Activated CD8-positive, alpha-beta memory T cell treated with anti-CD3 and anti-CD28 coated beads for 36 hours (primary cell): ENCODE results near the gene DPRX. TPM values are rescaled to one million over a fixed set of nuclear protein-coding genes. Genes with fewer than 3 reads are reported as not detected.
"Not testable (repeated sequence)": the region's sequence is repeated elsewhere in the genome, so short reads cannot be mapped to it uniquely, and the experiment has no call there.

ENCODE experiments used
- CTCF ChIA-PET: fragments of 350-600 bp; sonication (Branson Sonifier 250); formaldehyde crosslinking; loops from one replicate; lab custom pipeline; 2021; ENCODE audit warnings: antibody characterized with exemption; lab: Charles Lee
- POLR2A ChIA-PET: fragments of 350-600 bp; sonication (Branson Sonifier 250); formaldehyde crosslinking; loops from one replicate; lab custom pipeline; 2021; ENCODE audit warnings: antibody characterized with exemption; lab: Charles Lee
- total RNA-seq, 2 experiments: library from RNA; stranded (reverse); gene quantifications; one replicate each; pipeline ENCODE4 v1.2.3, GENCODE V29; 2021

Gene DPRX
- total RNA-seq, 2 experiments from 2014 or later: not detected

DNA sequence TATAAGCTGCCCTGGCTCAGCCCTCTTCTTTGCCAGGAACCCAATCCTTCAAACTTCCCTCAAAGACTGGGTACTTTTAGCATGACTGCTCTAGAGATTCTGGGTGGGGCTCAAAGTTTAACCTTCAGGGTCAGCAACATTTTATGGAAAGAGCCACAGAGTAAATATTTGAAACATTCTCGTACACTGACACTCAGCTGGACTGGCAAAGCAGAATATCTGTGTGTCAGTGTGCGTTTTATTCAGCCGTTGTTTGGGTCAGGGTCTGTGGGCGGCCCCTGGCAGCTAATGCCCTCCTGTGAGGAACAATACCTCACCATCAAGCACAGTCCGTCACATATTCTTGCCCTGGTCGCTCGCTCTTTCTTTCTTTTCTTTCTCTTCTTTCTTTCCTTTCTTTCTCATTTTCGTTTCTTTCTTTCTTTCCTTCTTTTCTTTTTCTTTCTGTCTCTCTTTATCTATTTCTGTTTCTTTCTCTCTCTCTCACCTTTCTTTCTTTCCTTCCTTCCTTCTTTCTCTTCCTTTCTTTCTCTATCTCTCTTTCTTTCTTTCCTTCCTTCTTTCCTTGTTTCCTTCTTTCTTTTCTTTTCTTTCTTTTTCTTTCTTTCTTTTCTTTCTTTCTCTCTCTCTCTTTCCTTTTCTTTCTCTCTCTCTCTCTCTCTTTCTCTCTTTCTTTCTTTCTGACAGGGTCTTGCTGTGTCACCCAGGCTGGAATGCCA lies 10.7 kb downstream of the DPRX start:
- CTCF ChIA-PET: no interaction called here
- POLR2A ChIA-PET: no interaction called here

DNA sequence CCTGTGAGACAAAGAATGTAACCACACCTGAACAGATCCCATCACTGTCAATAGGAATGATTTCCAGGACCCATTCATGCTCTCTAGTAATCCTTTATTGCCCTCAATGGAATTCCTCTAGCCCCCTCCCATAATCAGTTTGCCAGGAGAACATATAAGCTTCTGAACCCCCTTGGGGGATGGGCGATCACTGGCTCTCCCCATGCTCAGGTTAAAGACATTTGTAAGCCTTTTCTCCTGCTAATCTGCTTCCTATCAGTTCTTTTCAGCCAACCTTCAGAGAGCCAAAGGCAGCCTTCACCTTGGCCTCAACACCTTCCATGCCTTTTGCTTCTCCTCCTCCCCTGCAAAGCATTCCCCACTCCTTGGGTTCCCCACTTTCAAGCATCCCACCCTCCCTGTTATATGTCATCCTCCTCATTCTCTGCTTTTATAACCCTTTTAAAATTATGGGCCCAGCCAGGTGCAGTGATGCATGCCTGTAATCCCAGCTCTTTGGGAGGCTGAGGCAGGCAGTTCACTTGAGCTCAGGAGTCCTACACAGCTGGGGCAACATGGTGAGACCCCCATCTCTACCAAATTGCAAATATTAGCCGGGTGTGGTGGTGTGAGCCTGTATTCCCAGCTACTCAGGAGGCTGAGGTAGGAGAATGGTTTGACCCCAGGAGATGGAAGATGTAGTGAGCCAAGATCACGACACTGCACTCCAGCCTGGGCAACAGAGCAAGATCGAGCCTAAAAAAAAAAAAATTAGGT lies 12.4 kb downstream of the DPRX start:
- ChIA-PET CTCF (no interaction called here), POLR2A (no interaction called here)

DNA sequence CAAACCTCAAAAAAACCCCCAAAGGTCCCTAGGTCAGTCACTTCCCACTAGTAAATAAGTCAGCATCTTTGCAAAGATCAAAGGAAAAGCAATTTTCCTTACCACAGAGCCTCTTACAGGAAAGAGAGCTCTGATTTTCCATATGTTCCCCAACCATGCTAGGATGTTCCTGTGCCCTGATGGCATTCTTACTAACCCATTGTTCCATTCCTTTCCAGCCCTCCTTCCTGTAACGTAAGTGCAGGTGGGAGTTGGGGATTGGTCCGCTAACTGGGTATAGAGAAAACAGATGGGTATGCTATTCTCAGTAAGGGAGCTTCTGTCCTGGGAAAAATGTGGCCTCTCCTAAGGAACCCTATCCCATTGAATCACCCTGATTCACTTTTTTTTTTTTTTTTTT lies 14.3 kb downstream of the DPRX start:
- ChIA-PET CTCF (interaction anchor here (0.8 kb wide), 1 partner anchor 101 kb away, joined by 3 read pairs; no protein-coding TSS in a partner anchor), POLR2A (no interaction called here)

DNA sequence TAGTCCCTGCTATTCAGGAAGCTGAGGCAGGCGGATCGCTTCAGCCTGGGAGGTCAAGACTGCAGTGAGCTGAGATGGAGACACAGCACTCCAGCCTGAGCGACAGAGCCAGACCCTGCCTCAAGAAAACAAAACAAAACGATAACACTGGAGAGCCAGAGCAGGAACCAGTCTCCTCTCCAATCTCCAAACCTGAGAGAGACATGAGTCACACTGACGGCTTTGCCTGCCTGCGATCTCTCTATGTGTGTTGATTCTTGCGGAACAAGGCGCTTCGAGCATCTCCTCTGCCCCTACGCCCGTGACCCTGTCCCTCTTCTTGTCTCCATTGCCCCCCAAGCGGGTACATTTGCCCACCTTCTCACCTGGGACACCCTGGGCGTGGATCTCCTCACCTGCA lies 15.6 kb downstream of the DPRX start:
- ChIA-PET CTCF (interaction anchor here (0.6 kb wide), 1 partner anchor 839 kb away, joined by 3 read pairs; no protein-coding TSS in a partner anchor), POLR2A (no interaction called here)

DNA sequence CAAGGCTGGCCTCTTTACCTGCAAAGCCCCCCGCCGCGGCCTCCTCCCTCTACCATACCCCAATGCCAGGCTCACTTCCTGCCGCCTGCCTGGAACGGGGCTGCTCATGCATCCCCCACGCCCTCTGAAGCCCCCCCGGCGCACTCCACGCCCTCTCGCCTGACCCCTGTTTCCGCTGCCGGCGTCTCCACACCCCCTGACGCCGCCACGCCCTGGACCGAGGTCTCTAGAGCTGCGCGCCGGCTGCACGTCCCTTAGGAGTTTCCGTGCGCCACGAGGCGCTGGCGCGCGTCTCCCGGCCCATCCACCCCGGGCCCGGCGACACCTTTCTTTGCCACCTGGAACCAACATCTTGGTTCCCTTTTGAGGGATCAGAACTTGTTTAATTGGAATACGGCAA lies 16.0 kb downstream of the DPRX start:
- CTCF ChIA-PET: no interaction called here

DNA sequence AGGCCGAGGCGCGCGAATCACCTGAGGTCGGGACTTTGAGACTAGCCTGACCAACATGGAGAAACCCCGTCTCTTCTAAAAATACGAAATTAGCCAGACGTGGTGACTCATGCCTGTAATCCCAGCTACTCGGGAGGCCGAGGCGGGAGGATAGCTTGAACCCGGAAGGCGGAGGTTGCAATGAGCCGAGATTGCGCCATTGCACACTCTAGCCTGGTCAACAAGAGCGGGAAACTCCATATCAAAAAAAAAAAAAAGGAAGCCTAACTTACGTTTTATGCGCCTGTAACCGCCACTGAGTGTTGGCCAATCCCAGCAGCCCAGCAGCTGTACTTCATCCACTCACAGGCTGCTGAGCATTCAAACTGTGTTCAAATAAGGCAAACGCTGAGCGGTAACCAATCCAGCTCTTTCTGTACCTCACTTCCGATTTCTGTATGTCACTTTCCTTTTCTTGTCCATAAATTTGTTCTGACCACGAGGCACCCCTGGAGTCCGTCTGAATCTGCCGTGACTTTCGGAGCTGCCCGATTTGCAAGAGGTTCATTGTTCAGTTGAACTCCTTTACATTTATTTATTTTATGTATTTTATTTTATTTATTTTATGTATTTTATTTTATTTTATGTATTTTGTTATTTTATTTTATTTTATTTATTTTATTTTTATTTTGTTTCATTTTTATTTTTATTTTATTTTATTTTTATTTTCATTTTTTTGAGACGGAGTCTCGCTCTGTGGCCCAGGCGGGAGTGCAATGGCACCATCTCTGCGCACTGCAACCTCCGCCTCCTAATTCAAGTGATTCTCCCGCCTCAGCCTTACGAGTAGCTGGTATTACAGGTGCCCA lies 18.2 kb downstream of the DPRX start:
- ChIA-PET CTCF (no interaction called here), POLR2A (no interaction called here)

More for the DNA sequence above, 16.0 kb downstream of the DPRX start:
- POLR2A ChIA-PET: no interaction called here

DNA sequence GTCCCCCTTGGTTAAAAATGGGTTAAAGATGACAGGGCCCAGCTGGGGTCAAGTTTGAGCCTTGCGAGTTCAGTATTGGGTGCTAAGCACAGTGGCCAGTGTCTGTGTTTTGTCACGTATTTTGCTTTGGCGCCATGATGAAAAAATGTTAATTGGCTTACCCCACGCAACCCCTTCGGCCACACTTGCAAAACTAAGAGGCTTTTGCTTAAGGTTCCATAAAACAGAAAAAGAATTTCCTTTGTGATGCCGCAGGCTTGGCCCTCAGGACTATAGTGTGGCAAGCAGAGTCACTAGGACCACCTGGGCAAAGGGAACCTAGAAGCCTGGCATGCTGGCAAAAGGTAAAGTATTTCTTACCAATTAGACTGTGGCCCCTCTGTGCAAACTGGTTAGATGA lies 20.7 kb downstream of the DPRX start:
- POLR2A ChIA-PET: no interaction called here

DNA sequence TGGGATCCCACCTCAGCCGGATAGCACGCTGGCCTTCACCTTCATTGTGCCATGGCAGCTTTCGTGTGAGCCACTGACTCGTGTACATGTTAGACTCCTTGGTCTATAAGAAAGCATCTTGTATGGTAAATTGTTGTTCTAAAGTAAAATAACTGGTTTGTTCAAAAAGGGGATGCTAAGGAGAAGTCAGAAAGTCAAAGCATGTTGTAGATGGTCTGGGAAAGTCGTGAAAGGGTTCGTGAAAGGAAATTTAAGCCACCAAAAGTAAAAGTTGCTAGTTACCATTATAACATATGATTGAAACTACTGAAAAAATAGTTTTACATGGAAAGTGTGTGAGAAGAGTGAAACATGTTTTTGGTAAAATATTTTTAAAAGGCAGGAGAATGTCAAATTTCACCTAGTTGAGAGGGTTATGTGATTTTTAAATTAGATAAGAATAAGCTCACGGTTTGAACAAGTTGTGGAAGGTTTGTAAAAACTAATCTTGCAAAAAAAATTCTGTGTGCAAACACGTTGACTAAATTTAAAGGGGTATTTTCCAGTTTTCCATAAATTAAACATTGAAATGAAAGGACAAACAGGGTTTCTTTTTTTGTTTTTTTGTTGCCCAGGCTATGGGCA lies 23.4 kb downstream of the DPRX start:
- POLR2A ChIA-PET: no interaction called here
- CTCF ChIA-PET: no interaction called here

More for the DNA sequence above, 20.7 kb downstream of the DPRX start:
- CTCF ChIA-PET: no interaction called here

DNA sequence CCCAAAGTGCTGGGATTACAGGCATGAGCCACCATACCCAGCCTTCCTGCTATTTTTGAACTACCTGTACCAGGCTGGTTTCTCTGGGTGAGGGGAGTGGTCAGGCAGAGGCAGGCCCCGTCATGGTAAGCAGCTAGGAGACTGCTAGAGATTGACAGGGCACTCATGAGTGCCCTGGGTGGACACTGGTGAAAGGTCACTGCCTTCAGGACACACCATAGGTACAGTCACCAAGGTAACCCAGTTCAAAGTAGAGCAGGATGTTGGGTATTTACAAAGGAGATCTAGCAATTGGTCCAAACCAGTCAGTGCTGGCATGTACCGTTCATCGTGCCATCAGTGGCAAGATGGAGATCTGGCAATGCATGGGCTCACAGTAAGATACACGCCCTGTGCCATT lies 25.5 kb downstream of the DPRX start:
- ChIA-PET POLR2A (no interaction called here), CTCF (no interaction called here)

DNA sequence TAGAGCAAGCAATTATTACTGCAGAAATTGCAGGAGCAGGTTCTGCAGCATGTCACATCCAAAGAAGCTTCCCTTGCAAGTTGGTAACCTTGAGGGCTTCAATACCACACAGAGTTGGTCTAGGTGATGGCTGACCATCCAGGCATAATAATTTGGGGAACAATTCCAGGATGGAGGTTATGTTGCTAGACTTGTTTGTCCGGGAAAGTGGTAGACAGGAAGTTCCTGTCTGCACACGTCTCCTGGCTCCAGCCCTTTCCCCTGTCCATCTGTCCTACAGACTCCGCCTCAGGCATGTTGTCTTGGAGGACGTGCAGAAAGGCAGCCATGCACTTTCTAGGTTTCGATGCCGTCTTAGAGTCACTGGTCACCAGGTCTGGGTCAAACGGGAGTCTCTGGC lies 26.0 kb downstream of the DPRX start:
- POLR2A ChIA-PET: no interaction called here
- CTCF ChIA-PET: no interaction called here

DNA sequence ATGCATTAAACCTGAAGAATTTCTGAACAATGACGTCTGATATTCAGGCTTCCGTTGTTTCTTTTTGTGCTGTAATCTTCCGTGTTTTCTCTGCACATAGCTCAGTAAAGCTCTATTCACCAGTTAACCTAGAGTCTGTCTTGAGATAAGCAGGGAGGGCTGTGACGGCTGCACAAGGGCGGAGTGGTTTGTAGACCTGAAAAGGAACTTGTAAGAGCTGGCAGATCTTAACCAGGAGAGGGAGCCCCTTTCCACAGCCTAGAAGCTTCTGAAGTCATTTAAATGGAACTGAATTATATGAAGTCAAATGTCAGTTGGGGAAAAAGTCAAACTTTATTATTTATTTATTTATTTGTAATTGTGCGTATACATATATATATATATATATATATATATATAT lies 27.5 kb downstream of the DPRX start:
- ChIA-PET POLR2A (no interaction called here), CTCF (no interaction called here)

DNA sequence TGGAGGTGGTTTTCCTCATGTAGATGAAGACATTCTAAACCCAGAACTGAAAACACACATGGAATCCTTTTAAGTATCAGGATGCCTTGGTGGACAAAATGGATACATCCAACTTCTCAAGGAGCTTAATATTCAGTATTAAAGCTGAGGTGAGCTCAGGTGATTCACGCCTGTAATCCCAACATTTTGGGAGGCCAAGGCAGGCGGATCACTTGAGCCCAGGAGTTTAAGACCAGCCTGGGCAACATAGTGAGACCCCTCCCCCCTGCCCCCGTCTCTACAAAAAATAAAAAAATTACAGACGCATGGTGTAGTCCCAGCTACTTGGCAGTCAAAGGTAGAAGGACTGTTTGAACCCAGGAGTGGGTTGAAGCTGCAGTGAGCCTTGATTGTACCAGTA lies 28.8 kb downstream of the DPRX start:
- ChIA-PET POLR2A (interaction anchor here (0.6 kb wide), 1 partner anchor 648 kb away, joined by 3 read pairs; no protein-coding TSS in a partner anchor), CTCF (interaction anchor here (0.7 kb wide), 1 partner anchor 50 kb away, joined by 3 read pairs; no protein-coding TSS in a partner anchor)

DNA sequence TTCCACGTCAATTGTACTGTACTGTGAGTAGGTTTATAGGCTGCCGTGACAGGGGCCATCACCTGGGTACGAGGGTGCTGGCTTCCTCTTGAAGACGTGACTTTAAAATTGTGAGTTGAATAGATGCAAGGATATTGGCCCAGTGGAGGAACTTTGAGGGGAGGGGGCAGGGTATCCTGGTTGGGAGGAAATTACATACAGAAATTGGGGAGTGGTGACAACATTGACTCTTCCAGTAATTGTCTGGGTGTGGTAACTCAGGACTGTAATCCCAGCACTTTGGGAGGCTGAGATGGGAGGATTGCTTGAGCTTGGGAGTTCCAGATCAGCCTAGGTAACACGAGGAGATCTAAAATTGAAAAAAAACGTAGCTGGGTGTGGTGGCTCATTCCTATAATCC lies 30.4 kb downstream of the DPRX start:
- ChIA-PET CTCF (no interaction called here), POLR2A (no interaction called here)

DNA sequence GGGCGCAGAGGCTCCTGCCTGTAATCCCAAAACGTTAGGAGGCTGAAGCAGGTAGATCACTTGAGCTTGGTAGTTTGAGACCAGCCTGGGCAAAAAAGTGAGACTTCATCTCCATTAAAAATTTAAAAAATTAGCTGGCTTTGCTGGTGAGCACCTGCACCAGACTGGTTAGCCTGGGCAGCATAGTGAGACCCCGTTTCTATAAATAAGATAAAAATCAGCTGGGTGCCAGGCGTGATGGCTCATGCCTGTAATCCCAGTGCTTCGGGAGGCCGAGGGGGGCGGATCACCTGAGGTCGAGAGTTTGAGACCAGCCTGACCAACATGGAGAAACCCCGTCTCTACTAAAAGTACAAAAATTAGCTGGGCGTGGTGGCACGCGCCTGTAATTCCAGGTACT lies 32.4 kb downstream of the DPRX start:
- ChIA-PET POLR2A (no interaction called here), CTCF (no interaction called here)

DNA sequence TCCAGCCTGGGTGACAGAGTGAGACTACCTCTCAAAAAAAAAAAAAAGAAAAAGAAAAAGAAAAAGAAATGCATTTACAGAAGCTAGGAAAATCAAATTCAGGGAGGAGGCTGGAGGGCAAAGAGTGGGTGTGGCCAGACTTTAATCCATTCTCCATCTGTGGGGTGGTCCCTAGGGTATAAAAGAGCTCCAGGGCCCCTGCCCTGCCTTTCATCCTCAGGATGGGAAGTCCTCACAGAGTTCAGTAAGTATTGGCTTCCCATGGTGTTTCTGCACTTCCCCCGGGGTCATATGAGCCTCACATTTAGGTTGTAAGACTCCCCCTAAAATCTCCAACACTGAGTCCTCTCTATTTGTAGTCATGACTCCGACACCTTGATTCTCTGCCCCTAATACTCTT lies 33.0 kb downstream of the DPRX start:
- CTCF ChIA-PET: interaction anchor here (0.7 kb wide), 1 partner anchor 1894 kb away, joined by 4 read pairs; no protein-coding TSS in a partner anchor
- POLR2A ChIA-PET: no interaction called here

DNA sequence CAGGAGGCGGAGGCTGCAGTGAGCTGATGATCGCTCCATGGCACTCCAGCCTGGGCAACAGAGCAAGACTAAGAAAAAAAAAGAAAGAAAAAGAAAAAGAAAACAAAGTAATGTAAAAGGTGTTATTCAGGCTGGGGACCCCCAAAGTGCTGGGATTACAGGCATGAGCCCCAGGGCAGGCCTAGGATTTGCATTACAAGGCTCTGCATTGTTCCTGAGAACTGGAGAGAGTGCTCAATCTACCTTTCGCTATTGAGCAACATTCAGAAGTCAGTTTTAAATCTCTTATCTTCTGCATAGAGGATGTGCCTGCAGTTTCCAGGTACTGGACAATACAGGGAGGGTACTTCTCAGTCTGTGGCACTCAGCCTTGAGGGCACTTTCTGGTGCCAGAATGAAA lies 34.5 kb downstream of the DPRX start:
- CTCF ChIA-PET: not testable (repeated sequence)

DNA sequence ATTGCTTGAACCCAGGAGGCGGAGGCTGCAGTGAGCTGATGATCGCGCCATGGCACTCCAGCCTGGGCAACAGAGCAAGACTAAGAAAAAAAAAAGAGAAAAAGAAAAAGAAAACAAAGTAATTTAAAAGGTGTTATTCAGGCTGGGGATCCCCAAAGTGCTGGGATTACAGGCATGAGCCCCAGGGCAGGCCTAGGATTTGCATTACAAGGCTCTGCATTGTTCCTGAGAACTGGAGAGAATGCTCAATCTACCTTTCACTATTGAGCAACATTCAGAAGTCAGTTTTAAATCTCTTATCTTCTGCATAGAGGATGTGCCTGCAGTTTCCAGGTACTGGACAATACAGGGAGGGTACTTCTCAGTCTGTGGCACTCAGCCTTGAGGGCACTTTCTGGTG lies 37.0 kb downstream of the DPRX start:
- POLR2A ChIA-PET, CTCF ChIA-PET: not testable (repeated sequence)

More for the DNA sequence above, 34.5 kb downstream of the DPRX start:
- POLR2A ChIA-PET: not testable (repeated sequence)

DNA sequence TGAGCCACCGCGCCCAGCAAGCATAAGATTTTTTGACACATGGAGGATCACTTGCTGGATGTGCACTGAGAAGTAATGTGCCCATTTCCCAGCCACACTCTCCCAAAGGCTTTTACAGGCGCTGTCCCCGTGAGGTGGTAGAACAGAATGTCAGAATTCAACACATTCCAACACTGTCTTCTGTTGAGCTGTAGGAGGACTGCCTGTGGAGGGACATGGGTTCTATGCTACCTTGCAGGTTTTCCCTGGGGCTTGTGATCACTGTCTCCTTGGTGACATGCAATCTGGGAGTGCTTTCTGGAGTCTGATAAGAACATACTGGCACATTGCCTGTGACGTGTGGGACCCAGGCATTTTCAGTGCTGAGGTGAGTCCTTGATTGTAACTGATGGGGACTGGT lies 38.5 kb downstream of the DPRX start:
- ChIA-PET POLR2A (no interaction called here), CTCF (no interaction called here)

DNA sequence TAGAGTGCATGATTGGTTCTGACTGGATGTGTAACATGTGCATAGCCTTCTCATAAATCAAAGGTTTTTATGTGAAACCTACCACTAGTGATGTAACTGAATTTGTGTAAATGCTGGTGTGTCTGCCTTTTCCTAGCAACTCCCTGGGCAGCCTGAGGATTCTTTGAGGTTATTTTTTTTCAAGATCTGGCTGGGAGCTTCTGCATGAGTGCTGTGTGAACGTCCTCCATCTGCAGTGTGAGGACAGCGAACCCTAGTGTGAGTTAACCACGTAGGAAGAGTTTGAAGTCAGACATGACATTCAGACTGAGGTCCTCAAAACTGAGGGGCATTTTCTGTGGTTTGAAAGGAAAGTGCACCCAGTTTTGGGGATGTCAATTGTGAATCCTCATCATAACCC lies 39.9 kb downstream of the DPRX start:
- POLR2A ChIA-PET: no interaction called here
- CTCF ChIA-PET: no interaction called here
